ENCODE data around the gene ZNF100. TPM values are rescaled to one million over a fixed set of nuclear protein-coding genes. Genes with fewer than 3 reads are reported as not detected.

Gene ZNF100
- total and polyA plus RNA-seq, 2 of the 4 experiments (the other 2 are of a cell fraction), result 2.2 to 5.9 TPM

- H3K4ac ChIP-seq (ENCODE audit: low read depth, low read length), result no peak overlapping the region
- no peaks in the 10 kb centered on the region for H3K9me1 ChIP-seq (ENCODE audit: insufficient read depth, low read length)
- in situ Hi-C loops (cut with MboI; ENCODE audit: low sequenced_read_pairs) (no loop called here), dilution Hi-C loops (cut with HindIII; ENCODE audit: low sequenced_read_pairs, unreplicated experiment) (no loop called here), intact Hi-C loops (cut with micrococcal nuclease) (no loop called here)
- no peak overlapping the region for H3K23ac ChIP-seq (ENCODE audit: low read depth, low read length)
- ChIA-PET CTCF (no interaction called here), POLR2A (ENCODE audit: unreplicated experiment) (no interaction called here)
- TF ChIP-seq SMC3 (IDR thresholded peaks at IDR 0.05; ENCODE audit: low read depth, low read length) (no peak), MXI1 (IDR thresholded peaks at IDR 0.05; ENCODE audit: borderline replicate concordance, low read depth, low read length) (no peak), MAZ (IDR thresholded peaks at IDR 0.05; ENCODE audit: borderline replicate concordance, low read depth, low read length) (no peak), FOS (IDR thresholded peaks at IDR 0.05; ENCODE audit: low read depth, low read length) (no peak), CTCF (conservative IDR thresholded peaks at IDR 0.05; ENCODE audit: low read depth, low read length) (no peak), RAD21 (IDR thresholded peaks at IDR 0.05; ENCODE audit: low read length) (no peak), CHD1 (IDR thresholded peaks at IDR 0.05; ENCODE audit: low read depth, low read length) (no peak), USF2 (IDR thresholded peaks at IDR 0.05; ENCODE audit: low read depth, low read length) (no peak), RFX5 (IDR thresholded peaks at IDR 0.05; ENCODE audit: low read depth, low read length) (no peak), NFE2L2 (IDR thresholded peaks at IDR 0.05; ENCODE audit: low read depth, low read length) (no peak), RCOR1 (IDR thresholded peaks at IDR 0.05; ENCODE audit: insufficient replicate concordance, low read length) (no peak), MAFK (IDR thresholded peaks at IDR 0.05; ENCODE audit: low read depth, low read length) (no peak), POLR2A (IDR thresholded peaks at IDR 0.05; ENCODE audit: low read depth, low read length) (no peak), ELK1 (IDR thresholded peaks at IDR 0.05; ENCODE audit: borderline replicate concordance, low read depth, low read length) (no peak), CEBPB (IDR thresholded peaks at IDR 0.05; ENCODE audit: low read depth, low read length) (no peak), BHLHE40 (IDR thresholded peaks at IDR 0.05; ENCODE audit: low read depth, low read length) (no peak)
- no peak overlapping the region for H3K14ac ChIP-seq (replicated peaks; ENCODE audit: low read depth, low read length)
- no peak overlapping the region for H3K9ac ChIP-seq (ENCODE audit: low read depth, low read length)
- H3K36me3 ChIP-seq (ENCODE audit: control insufficient read depth, insufficient read depth, low read length), result no peaks in the 10 kb centered on the region
- no peak overlapping the region for H2BK120ac ChIP-seq (ENCODE audit: low read depth, low read length)
- no peak overlapping the region for H4K5ac ChIP-seq (ENCODE audit: low read depth, low read length)
- H2AFZ ChIP-seq (replicated peaks; ENCODE audit: low read length, poor library complexity), result no peak overlapping the region
- no peak overlapping the region for H3K56ac ChIP-seq (ENCODE audit: extremely low read depth, insufficient read depth, low read length)
- H2BK15ac ChIP-seq (ENCODE audit: low read depth, low read length), result no peak overlapping the region
- no CpG with 5 or more reads among the region's 5 CpGs for WGBS, 2 experiments (ENCODE audit: extremely low coverage in 2 of 2, insufficient read length in 1 of 2)
- H3K4me2 ChIP-seq (ENCODE audit: low read depth, low read length), result no peak overlapping the region
- no peaks in the 10 kb centered on the region for H3K4me1 ChIP-seq (ENCODE audit: control insufficient read depth, insufficient read depth, low read length)
- H2BK20ac ChIP-seq (ENCODE audit: low read depth, low read length), result no peak overlapping the region
- DNase-seq (no peak), ATAC-seq (ENCODE audit: low read depth) (no peak)
- no peak overlapping the region for H3K18ac ChIP-seq (ENCODE audit: low read depth, low read length)
- no peak overlapping the region for H2AK9ac ChIP-seq (replicated peaks; ENCODE audit: low read depth, low read length, poor library complexity)
- no peaks in the 10 kb centered on the region for H4K20me1 ChIP-seq (ENCODE audit: insufficient read depth, low read length)
- no peak overlapping the region for H3K27ac ChIP-seq (ENCODE audit: insufficient read depth, low read length)
- H4K8ac ChIP-seq (ENCODE audit: low read depth in 2 of 2, low read length in 2 of 2), result no peak overlapping the region
- H3K79me1 ChIP-seq (ENCODE audit: low read depth in 1 of 2, low read length in 2 of 2), result no peaks in the 10 kb centered on the region
- H3K4me3 ChIP-seq (ENCODE audit: insufficient read depth, low read depth, low read length), result no peak overlapping the region
- no peaks in the 10 kb centered on the region for H3K27me3 ChIP-seq (ENCODE audit: control insufficient read depth, insufficient read depth, low read length)
- BruUV-seq (replicated peaks), result no TSS peak
- peaks cover 13% of the 10 kb centered on the region for H3K9me3 ChIP-seq (ENCODE audit: control insufficient read depth, insufficient read depth, low read length)
- no peak overlapping the region for H4K91ac ChIP-seq (ENCODE audit: insufficient read depth, low read depth, low read length)
- no peak overlapping the region for H2BK5ac ChIP-seq (ENCODE audit: low read depth, low read length, poor library complexity, severe bottlenecking)
- no peak overlapping the region for H2AK5ac ChIP-seq (ENCODE audit: low read depth, low read length)
Observed at GRCh38 chr19:21789466-21790085, 22.2 kb upstream of the ZNF100 start.
